Measurements from ENCODE around the gene ANGPTL2.

The ANGPTL2 gene

GRCh38 chr9:127098916-127099553, 23.4 kb downstream of the ANGPTL2 start:
- no peak overlapping the region for H3K4me3 ChIP-seq (ENCODE audit: low read depth, low read length)
- POLR2A ChIA-PET = no interaction called here
- DNase-seq (ENCODE audit: low read depth, low spot score) = no peak
- TF ChIP-seq, protein P1, sequence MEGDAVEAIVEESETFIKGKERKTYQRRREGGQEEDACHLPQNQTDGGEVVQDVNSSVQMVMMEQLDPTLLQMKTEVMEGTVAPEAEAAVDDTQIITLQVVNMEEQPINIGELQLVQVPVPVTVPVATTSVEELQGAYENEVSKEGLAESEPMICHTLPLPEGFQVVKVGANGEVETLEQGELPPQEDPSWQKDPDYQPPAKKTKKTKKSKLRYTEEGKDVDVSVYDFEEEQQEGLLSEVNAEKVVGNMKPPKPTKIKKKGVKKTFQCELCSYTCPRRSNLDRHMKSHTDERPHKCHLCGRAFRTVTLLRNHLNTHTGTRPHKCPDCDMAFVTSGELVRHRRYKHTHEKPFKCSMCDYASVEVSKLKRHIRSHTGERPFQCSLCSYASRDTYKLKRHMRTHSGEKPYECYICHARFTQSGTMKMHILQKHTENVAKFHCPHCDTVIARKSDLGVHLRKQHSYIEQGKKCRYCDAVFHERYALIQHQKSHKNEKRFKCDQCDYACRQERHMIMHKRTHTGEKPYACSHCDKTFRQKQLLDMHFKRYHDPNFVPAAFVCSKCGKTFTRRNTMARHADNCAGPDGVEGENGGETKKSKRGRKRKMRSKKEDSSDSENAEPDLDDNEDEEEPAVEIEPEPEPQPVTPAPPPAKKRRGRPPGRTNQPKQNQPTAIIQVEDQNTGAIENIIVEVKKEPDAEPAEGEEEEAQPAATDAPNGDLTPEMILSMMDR (IDR thresholded peaks at IDR 0.05; ENCODE audit: insufficient read depth, low read length, missing control alignments) = no peak
- CTCF ChIA-PET = interaction anchor here (1.5 kb wide), 1 partner anchor 133 kb away, joined by 3 read pairs; no protein-coding TSS in a partner anchor

GRCh38 chr9:127097683-127098082, 24.8 kb downstream of the ANGPTL2 start:
- ChIA-PET CTCF (interaction anchor here (1.5 kb wide), 1 partner anchor 131 kb away, joined by 3 read pairs; no protein-coding TSS in a partner anchor), POLR2A (no interaction called here)
- TF ChIP-seq, protein P1 (IDR thresholded peaks at IDR 0.05; ENCODE audit: insufficient read depth, low read length, missing control alignments) = no peak
- DNase-seq (ENCODE audit: low read depth, low spot score) = no peak
- no peak overlapping the region for H3K4me3 ChIP-seq (ENCODE audit: low read depth, low read length)

GRCh38 chr9:127096208-127096607, 26.2 kb downstream of the ANGPTL2 start:
- DNase-seq (ENCODE audit: low read depth, low spot score) = no peak
- TF ChIP-seq, protein P1 (IDR thresholded peaks at IDR 0.05; ENCODE audit: insufficient read depth, low read length, missing control alignments) = no peak
- POLR2A ChIA-PET = interaction anchor here (2.0 kb wide), 1 partner anchor 25 kb away, joined by 5 read pairs; no protein-coding TSS in a partner anchor
- H3K4me3 ChIP-seq (ENCODE audit: low read depth, low read length) = no peak overlapping the region
- CTCF ChIA-PET = no interaction called here

DNA sequence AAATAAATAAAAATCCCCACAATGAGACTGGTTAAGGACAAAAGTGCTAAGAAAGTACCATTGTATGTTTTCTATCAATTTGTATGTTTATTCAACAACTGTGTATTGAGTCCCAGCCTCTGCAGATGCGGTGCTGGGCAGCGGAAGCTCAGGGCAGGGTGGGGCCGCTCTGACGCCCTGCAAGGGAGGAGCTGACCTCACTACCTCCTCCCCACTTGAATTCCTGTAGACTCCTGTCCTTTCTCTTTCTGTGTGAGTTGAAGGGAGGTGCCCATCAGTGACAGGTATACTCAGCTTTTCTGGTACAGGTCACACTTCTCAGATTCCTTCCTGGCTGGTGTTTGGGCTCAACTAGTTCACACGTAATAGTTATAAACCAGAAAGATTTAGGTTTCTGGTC, 27.0 kb downstream of the ANGPTL2 start:
- H3K4me3 ChIP-seq (ENCODE audit: low read depth, low read length) = no peak overlapping the region
- no peak for DNase-seq (ENCODE audit: low read depth, low spot score)
- POLR2A ChIA-PET = interaction anchor here (2.0 kb wide), 1 partner anchor 26 kb away, joined by 5 read pairs; no protein-coding TSS in a partner anchor
- TF ChIP-seq, protein P1 (IDR thresholded peaks at IDR 0.05; ENCODE audit: insufficient read depth, low read length, missing control alignments) = no peak
- CTCF ChIA-PET = no interaction called here

GRCh38 chr9:127093319-127094020, 29.0 kb downstream of the ANGPTL2 start:
- H3K4me3 ChIP-seq (ENCODE audit: low read depth, low read length) = no peak overlapping the region
- TF ChIP-seq, protein P1 (IDR thresholded peaks at IDR 0.05; ENCODE audit: insufficient read depth, low read length, missing control alignments) = no peak
- ChIA-PET POLR2A (no interaction called here), CTCF (interaction anchor here (1.5 kb wide), 1 partner anchor 10 kb away, joined by 3 read pairs; no protein-coding TSS in a partner anchor)
- no peak for DNase-seq (ENCODE audit: low read depth, low spot score)

DNA sequence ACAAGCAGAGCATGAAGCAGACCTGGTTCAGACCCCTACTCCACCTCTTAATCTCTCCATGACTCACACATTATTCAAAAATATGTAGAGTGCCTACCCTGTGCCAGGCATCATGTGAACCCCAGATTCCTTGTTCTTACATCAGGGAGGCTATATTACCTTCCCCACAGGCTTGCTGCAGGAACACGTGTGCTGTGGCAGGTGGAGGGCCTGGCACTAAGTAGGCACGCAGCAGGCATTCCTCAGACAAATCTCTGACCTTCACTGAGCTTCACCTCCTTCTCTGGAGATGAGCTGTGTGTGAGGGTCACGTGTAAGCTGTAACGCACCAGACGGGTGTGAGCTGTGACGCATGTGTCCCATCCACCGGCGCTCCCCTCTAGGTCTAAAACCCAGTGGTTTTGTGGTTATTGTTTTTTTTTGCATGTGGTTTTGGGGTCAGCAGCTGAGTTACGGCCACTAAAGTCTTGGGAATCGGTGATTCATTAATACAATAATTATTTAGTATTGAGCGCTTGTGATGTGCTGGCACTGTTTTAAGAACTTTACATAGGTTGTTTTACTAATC, 30.3 kb downstream of the ANGPTL2 start:
- DNase-seq (ENCODE audit: low read depth, low spot score) = no peak
- TF ChIP-seq, protein P1 (IDR thresholded peaks at IDR 0.05; ENCODE audit: insufficient read depth, low read length, missing control alignments) = no peak
- no peak overlapping the region for H3K4me3 ChIP-seq (ENCODE audit: low read depth, low read length)
- ChIA-PET POLR2A (no interaction called here), CTCF (interaction anchor here (0.9 to 1.5 kb wide), 2 partner anchors 17 to 109 kb away, joined by 3 read pairs; no protein-coding TSS in a partner anchor)

Data from AG04449 (cell line).